HG02885 (cell line): Measurements from ENCODE around the gene KLHL6.
"Not testable (repeated sequence)": the region's sequence is repeated elsewhere in the genome, so short reads cannot be mapped to it uniquely, and the experiment has no call there.

Experiments used
- ATAC-seq: cut with Tn5 transposase; IDR thresholded peaks from one replicate; pipeline ENCODE4 v1.9.1; 2021; ENCODE audit warnings: mild to moderate bottlenecking; ENCODE audit not compliant: unreplicated experiment, poor library complexity

KLHL6 gene

DNA sequence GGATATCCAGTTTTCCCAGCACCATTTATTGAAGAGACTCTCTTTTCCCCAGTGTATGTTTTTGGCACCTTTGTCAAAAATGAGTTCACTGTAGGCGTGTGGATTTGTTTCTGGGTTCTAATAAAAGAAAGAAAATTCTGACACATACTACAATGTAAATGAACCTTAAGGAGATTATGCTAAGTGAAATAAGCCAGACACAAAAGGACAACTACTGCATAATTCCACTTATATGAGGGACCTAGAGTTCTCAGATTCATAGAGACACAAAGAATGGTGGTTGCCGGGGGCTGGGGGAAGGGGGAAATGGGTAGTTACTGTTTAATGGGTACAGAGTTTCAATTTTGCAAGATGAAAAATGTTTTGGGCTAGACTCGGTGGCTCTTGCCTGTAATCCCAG is 14.7 kb upstream of the KLHL6 start:
- not testable (repeated sequence) for ATAC-seq

GRCh38 chr3:183566880-183567279 is 11.4 kb upstream of the KLHL6 start:
- ATAC-seq, result no peak

DNA sequence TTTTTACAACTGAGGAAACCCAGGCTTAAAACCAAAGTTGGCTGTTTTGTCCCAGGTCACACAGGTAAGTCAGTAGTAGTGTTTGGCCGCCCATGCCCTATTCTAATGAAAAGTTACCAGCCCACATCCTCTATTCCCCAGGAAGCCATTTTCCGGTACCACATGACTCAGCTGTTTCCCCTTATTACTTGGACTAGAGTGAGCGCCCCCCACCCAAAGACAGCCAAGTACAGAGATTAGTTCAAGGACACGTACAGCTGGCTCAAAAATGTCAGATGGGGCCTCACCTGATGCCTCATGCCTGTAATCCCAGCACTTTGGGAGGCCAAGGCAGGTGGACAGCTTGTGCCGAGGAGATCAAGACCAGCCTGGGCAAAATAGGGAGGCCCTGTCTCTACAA is 8.5 kb upstream of the KLHL6 start:
- ATAC-seq, result no peak

GRCh38 chr3:183563536-183563874 is 8.0 kb upstream of the KLHL6 start:
- no peak for ATAC-seq

- ATAC-seq, result no peak
Observed at GRCh38 chr3:183560607-183561006, 5.1 kb upstream of the KLHL6 start.

DNA sequence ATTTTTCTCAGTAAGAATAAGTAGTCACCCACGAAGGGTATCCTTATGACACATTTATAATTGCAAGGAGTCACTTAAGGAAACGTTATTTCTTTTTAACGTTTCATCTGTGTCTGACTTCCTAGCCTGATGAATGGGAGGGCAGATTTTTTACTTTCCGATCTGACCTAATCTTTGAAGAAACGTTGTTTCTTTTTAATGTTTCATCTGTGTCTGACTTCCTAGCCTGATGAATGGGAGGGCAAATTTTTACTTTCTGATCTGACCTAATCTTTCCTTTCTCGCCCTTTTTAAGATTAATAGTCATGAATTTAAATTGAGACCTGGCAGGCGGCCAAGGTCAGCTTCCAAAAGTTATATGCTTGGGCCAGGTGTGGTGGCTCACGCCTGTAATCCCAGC is 3.0 kb upstream of the KLHL6 start:
- no peak for ATAC-seq

DNA sequence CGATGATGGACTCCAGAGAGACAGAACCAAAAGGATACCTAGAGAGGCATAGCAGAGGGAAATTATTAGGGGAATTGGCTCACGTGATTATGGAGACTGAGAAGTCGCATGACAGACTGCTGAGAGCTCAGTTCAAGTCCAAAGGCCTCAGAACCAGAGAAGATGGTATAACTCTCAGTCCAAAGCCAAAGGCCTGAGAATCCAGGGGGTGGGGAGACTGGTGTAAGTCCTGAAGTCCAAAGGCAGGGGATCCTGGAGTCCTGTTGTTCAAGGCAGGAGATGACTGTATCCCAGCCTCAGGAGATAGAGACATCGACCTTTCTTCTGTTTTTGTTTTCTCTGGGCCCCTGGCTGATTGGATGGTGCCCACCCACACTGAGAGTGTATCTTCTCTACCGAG is 1.2 kb upstream of the KLHL6 start:
- no peak for ATAC-seq

GRCh38 chr3:183554377-183554776 is 1.1 kb downstream of the KLHL6 start:
- ATAC-seq, result peak; percentile 38

DNA sequence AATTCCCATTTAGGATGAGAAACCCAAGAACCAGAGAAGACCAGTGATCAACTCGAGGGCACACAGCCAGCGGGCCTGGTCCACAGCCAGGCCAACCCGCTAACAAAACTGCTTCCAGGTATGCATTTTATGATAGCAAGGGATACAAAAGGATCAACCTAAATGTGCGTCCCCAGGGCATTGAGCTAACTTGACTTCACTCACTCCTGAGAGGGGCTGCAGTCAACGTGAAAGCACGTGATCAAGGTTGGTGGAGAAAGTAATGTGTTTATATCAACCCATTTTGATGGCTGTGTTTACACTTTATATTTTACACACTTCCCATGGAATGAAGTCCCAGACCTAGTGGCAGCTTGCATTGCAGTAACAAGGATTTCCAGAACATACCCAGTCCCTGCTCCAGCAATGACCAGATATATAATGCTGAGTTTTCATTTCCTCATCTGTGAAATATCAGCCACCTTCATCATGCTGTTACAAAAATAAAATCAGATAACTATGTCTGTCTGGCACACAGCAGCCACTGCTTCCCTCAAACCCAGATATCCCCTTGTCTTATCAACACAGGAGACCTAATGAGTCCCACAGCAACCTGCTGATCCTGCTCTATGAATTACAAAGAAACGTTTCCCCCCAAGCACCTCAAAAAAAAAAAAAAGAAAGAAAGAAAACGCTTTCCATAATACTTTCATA is 2.0 kb downstream of the KLHL6 start:
- no peak for ATAC-seq

DNA sequence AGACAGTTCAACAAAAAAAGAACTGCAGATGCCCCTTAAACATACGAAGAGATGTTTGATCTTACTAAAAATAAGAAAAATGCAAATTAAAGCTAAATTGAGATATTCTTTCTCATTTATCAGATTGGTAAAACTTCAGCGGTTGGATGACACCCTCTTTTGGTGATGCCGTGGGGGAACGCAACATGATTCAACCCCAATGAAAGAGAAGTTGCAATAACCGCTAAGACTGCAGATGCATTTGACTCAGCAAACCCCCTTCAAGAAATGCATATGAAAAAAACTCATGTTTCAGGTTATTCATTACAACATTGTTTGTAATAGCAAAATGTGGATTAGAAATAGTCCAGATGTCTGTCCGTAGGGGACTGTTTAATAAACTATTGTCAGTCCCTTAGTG is 3.6 kb downstream of the KLHL6 start:
- ATAC-seq, result no peak

DNA sequence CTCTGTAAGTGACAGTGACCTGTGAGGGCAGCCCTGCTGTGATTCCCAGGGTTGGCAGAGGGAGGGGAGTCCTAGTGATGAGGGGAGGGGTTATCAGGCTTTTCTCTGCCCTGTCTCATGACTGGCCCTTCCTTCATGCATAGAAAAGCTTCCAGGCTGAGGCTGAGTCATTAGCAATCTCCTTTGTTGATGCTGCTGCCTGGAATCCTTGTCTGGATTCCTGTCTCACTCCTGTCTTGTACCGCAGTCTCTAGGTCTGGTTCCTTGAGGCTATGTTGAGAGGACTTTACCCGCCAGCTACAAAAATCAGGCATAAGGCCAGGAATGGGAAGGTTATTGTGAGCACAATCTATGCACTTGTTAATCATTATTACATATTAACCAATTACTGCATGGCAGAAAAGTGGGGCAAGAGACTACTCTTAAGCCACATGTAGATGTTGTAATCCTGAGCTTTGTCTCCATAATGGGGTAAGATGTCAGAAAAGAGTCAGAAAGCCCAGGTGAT is 7.2 kb downstream of the KLHL6 start:
- no peak for ATAC-seq

DNA sequence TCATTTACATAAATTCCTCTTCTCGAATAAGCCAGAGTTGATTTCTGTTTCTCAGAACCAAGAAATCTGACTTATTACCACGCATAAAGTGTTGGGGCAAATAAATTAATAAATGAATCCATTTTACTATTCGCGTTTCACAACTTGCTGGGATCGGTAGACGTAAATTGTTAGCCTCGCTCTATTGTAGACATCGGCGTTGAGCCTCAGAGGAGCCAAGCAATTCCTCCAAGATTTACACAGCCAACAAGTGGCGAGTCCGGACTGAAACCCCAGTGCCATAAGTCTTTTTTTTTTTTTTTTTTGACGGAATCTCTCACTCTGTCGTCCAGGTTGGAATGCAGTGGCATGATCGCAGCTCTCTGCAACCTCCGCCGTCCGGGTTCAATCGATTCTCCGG is 8.9 kb downstream of the KLHL6 start:
- no peak for ATAC-seq

DNA sequence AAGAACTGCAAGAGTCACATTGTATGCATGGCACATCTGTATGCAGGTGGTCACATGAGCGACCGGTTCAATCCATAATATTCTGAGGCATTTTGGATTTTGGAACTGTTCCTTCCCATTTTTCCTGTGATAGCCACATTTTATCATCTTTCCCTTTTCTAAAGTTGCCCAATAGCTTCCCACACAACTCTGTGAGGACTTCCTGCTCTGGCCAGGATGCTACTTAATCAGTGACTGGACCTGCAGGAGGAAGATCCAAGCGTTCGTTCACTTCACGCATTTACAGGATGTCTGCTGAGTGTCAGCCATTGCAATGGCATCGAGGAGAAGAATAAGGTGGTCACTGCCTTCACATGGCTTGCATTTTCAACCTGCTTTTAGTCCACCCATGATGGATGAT is 9.8 kb downstream of the KLHL6 start:
- ATAC-seq, result no peak

DNA sequence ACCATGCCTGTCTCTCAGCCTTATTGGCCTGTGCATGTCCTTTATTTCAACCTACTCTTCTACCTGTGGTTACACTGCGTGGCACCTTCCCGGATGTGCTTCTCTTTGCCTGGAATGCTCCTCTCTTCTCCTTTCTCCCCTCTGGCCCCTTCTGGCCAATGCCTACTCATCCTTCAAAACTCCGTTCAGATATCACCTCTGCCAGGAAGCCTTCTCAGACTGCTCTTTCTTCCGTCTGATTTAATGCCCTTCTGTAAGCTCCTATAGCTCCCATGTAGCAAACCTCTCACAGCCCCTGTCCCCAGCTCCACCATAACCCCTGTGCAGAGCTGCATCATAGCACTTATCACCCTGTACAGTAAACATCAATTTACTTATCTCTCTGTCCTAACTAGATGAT is 13.2 kb downstream of the KLHL6 start:
- no peak for ATAC-seq

DNA sequence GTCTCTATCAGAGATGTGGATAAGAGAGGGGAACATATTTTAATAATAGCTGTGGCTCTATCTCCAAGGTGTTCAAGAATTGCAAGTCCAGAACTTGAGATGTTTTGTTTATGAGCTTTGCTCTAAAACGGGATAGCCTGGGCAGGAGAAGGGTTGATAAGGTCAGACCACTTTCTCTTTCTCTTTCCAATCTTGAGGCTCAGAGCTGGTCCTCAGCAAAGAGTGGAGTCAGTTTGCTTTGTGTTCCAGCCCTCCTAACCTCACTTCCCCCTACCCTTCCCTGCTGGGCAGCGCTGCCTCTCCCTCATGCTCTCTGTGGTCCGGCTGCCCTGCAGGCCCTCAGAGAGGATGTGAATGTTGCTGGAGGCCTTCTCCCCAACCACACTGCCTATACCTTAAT is 13.8 kb downstream of the KLHL6 start:
- peak; percentile 46 for ATAC-seq

DNA sequence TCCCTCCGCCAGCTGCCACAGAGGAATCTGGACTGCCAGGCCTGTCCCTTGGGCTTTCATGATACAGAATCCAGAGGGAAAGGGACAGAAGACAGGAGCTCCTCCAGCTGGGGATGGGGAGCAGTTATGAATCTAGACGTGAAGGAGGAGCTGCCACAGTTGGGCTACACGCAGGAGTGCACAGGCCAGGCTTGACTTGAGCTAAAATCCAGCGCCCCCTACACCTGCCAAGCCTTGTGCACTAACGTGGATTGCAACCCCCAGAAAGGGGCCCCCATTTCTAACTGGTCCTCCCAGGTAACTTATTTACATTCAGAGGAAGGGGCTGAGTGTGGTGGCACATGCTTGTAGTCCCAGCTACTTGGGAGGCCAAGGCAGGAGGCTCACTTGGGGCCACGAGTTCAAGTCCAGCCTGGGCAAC is 14.3 kb downstream of the KLHL6 start:
- ATAC-seq, result peak; percentile 4

DNA sequence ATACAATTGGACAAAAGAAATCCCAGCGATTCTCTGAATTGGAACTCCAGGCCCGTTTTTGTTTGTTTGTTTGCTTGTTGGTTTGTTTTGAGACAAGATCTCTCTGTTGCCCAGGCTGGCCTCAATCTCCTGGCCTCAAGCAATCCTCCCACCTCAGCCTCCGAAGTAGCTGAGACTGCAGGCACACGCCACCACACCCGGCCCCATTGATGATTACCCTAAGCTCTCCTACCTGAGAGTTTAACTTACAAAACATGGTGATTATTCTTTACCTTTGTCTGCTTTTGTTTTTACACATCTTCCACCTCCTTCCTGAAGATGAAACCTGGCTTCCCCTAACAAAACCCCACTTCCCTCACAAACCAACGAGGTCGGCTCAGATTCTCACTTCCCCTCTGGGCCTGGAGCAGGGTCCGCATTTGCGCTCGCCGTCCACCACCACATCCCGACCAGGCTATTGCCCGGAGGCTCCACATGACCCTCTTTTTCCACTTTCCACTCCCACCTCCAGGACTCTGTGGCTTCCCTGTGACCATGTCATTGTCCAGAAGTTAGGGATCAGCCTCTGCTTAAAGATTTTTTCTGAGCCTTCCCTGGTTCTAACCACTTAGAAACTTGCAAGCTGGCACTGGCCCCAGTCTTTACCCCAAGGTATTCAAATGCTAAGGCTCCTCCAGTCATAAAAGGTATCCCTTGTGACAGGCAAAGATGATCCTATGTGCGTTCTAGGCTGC is 14.8 kb downstream of the KLHL6 start:
- ATAC-seq, result peak; percentile 27

DNA sequence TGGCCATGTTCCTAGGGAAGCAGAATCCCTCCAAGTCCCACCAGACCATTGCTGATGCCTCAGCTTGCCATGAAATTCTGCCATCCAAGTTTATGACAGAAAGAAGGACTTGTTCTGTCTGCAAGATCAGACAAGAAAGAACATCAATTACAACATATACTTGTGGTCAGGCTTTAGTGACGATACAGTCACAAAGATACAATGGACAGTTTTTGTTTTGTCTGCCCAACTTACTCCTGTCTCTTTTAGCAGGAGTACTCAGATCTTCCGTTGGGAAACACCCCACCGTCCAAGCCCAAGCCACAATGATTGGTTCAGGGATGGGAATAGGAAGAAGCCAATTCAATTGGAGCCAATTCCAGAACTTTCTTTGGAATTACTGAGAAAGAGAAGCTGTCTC is 15.7 kb downstream of the KLHL6 start:
- no peak for ATAC-seq

- ATAC-seq, result no peak
Observed at GRCh38 chr3:183538486-183538885, 17.0 kb downstream of the KLHL6 start.

GRCh38 chr3:183537295-183537730 is 18.2 kb downstream of the KLHL6 start:
- ATAC-seq, result no peak

- peak; percentile 69 for ATAC-seq
Observed at GRCh38 chr3:183536238-183536880, 19.1 kb downstream of the KLHL6 start.
